B cell (primary cell): ENCODE data around the gene RAB11FIP3. TPM values are rescaled to one million over a fixed set of nuclear protein-coding genes. Genes with fewer than 3 reads are reported as not detected.

Experiments used
- ATAC-seq: fragments of 200-7000 bp; cut with Tn5 transposase; one replicate; pipeline ENCODE4 v1.10.0; 2021; ENCODE audit warnings: low read depth, mild to moderate bottlenecking, moderate number of reproducible peaks, moderate library complexity
- CTCF ChIA-PET: fragments of 350-600 bp; sonication (Branson Sonifier 250); formaldehyde crosslinking; loops from one replicate; lab custom pipeline; 2021; ENCODE audit warnings: antibody characterized with exemption, inconsistent platforms; lab: Charles Lee
- POLR2A ChIA-PET: fragments of 350-600 bp; sonication (Branson Sonifier 250); formaldehyde crosslinking; loops from one replicate; lab custom pipeline; 2021; ENCODE audit warnings: antibody characterized with exemption; lab: Charles Lee
- DNase-seq: peaks from one replicate; pipeline ENCODE4 v3.0.0; 2013
- H2AFZ ChIP-seq: 2 replicates; pipeline ENCODE4 v1.6.1; 2012; ENCODE audit warnings: mild to moderate bottlenecking, low read depth, low read length; ENCODE audit not compliant: insufficient read depth, poor library complexity, severe bottlenecking
- H3K27ac ChIP-seq, 2 donors: 1 replicate in 1 of 2; 2 replicates in 1 of 2; pipeline ENCODE4 v1.5.1; 2012 to 2013; ENCODE audit warnings: low read length in 2 of 2, mild to moderate bottlenecking in 2 of 2, moderate library complexity in 1 of 2
- H3K27me3 ChIP-seq, 4 experiments: fragments of 200-600 bp in 1 of 4; sonication (generic) in 1 of 4; replicated peaks in 1 of 4; 1 replicate in 2 of 4; 2 replicates in 2 of 4; pipeline versions ENCODE4 v1.6.1 to v1.7.0; 2013 to 2016; ENCODE audit warnings: low read length in 3 of 4, mild to moderate bottlenecking in 2 of 4, mixed read lengths in 1 of 4, moderate library complexity in 1 of 4; ENCODE audit not compliant: insufficient read depth in 4 of 4, control insufficient read depth in 3 of 4; ENCODE audit errors: control extremely low read depth in 1 of 4
- H3K36me3 ChIP-seq, 2 experiments: replicated peaks in 1 of 2; 1 replicate in 1 of 2; 2 replicates in 1 of 2; pipeline versions ENCODE4 v1.6.1 to v1.7.1; 2013; ENCODE audit warnings: low read length in 1 of 2; ENCODE audit not compliant: insufficient read depth in 2 of 2, control insufficient read depth in 1 of 2; ENCODE audit errors: control extremely low read depth in 1 of 2, extremely low read depth in 1 of 2
- H3K4me1 ChIP-seq, 2 donors: fragments of 200-600 bp in 1 of 2; sonication (generic) in 1 of 2; 1 replicate in 1 of 2; 2 replicates in 1 of 2; pipeline versions ENCODE4 v1.5.1 to v1.6.1; 2013 to 2017; ENCODE audit warnings: low read length in 2 of 2; ENCODE audit not compliant: control insufficient read depth in 2 of 2, insufficient read depth in 2 of 2
- H3K4me2 ChIP-seq: replicated peaks from 2 replicates; pipeline ENCODE3; 2012; ENCODE audit warnings: mild to moderate bottlenecking, low read depth, low read length; ENCODE audit not compliant: poor library complexity, severe bottlenecking
- H3K4me3 ChIP-seq, 5 experiments: fragments of 200-600 bp in 1 of 5; sonication (generic) in 1 of 5; 1 replicate in 3 of 5; 2 replicates in 2 of 5; pipeline versions ENCODE4 v1.5.1 to v1.7.0; 2011 to 2016; ENCODE audit warnings: low read length in 4 of 5, mild to moderate bottlenecking in 4 of 5, low read depth in 2 of 5, control low read depth in 1 of 5, moderate library complexity in 1 of 5; ENCODE audit not compliant: insufficient read depth in 1 of 5; ENCODE audit errors: control extremely low read depth in 1 of 5, extremely low read depth in 1 of 5
- H3K79me2 ChIP-seq: fragments of 200-600 bp; sonication (generic); one replicate; pipeline ENCODE4 v1.6.0; 2016; ENCODE audit warnings: low read length; ENCODE audit not compliant: control insufficient read depth, insufficient read depth
- H3K9ac ChIP-seq: fragments of 200-600 bp; sonication (generic); 2 replicates; pipeline ENCODE4 v1.6.1; 2017; ENCODE audit warnings: mild to moderate bottlenecking, low read length, moderate library complexity
- H3K9me3 ChIP-seq, 3 donors: one replicate each; pipeline versions ENCODE4 v1.6.1 to v1.7.1; 2013; ENCODE audit warnings: low read length in 2 of 3; ENCODE audit not compliant: control insufficient read depth in 2 of 3, insufficient read depth in 1 of 3; ENCODE audit errors: control extremely low read depth in 1 of 3
- H4K20me1 ChIP-seq: 2 replicates; pipeline ENCODE4 v1.6.0; 2012; ENCODE audit warnings: mild to moderate bottlenecking, low read length; ENCODE audit not compliant: insufficient read depth, control insufficient read depth, poor library complexity, severe bottlenecking
- H3K27ac Mint-ChIP-seq: one replicate; pipeline ENCODE4 v1.8.0; 2021; ENCODE audit warnings: mixed read lengths
- H3K27me3 Mint-ChIP-seq: one replicate; pipeline ENCODE4 v1.8.0; 2021; ENCODE audit warnings: mixed read lengths
- H3K4me1 Mint-ChIP-seq: one replicate; pipeline ENCODE4 v1.8.0; 2021; ENCODE audit warnings: mixed read lengths
- H3K4me3 Mint-ChIP-seq: one replicate; pipeline ENCODE4 v1.8.0; 2021; ENCODE audit warnings: mixed read lengths
- H3K9me3 Mint-ChIP-seq: one replicate; pipeline ENCODE4 v1.8.0; 2022; ENCODE audit warnings: mixed read lengths; ENCODE audit not compliant: insufficient read depth
- CTCF ChIP-seq: fragments of 200-600 bp; IDR thresholded peaks from one replicate; pipeline ENCODE4 v1.8.0; 2022; ENCODE audit warnings: antibody characterized with exemption, mild to moderate bottlenecking
- EZH2 ChIP-seq: IDR thresholded peaks from 2 replicates; pipeline ENCODE4 v1.6.1; 2012; ENCODE audit warnings: borderline replicate concordance, low read depth, mild to moderate bottlenecking, moderate library complexity, low read length; ENCODE audit not compliant: insufficient read depth, poor library complexity, severe bottlenecking
- WGBS: methylation state at CpG from one replicate; pipeline ENCODE4 v1.1.5; 2013; ENCODE audit warnings: missing lambda C conversion rate; ENCODE audit not compliant: insufficient coverage; 5-methylcytosine and 5-hydroxymethylcytosine counted together
- intact Hi-C: fragments of 100-400 bp; cut with micrococcal nuclease; formaldehyde crosslinking; loops from one replicate; pipeline ENCODE4 v1.10.0; 2022
- polyA plus RNA-seq: library from polyadenylated mRNA; depleted of rRNA; stranded (reverse); fragments of >200 nt; gene quantifications from 2 replicates; pipeline ENCODE4 v1.2.3, GENCODE V29; 2012
- total RNA-seq, 2 donors: library from RNA; stranded (reverse); fragments of 120-200 nt in 1 of 2; gene quantifications; 1 replicate in 1 of 2; 2 replicates in 1 of 2; pipeline versions ENCODE4 v1.2.3 to v1.2.4, GENCODE V29; 2013 to 2022

The RAB11FIP3 gene
- total and polyA plus RNA-seq, 2 donors (not counting 1 experiment from before 2014, with no cell fraction given): 24.3 to 57.2 TPM

GRCh38 chr16:426115-426905, 861 bp downstream of the RAB11FIP3 start:
- Histone ChIP-seq H3K9ac (peak overlapping the region; percentile 74), H3K9me3 (no peaks in the 10 kb centered on the region), H3K27ac (peak overlapping the region in 1 of 2 donors; percentile 20), H3K4me3 (peak overlapping the region in 4 of 5 experiments; percentile 48 to 71 (median 62)), H3K36me3 (no peaks in the 10 kb centered on the region), H4K20me1 (peaks cover 11% of the 10 kb centered on the region), H3K27me3 (peaks cover 0 to 14% (median 2%) of the 10 kb centered on the region in 4 experiments), H3K4me1 (peaks cover 16 to 22% of the 10 kb centered on the region in 2 donors), H3K79me2 (peaks cover 36% of the 10 kb centered on the region), H2AFZ (peak overlapping the region; percentile 69), H3K4me2 (peak overlapping the region; percentile 86)
- peaks cover 4% of the 10 kb centered on the region for H3K27me3 Mint-ChIP-seq
- no peaks in the 10 kb centered on the region for H3K9me3 Mint-ChIP-seq
- DNase-seq: peak; percentile 49
- WGBS: under 1% methylated on average over 97 of the region's 97 CpGs
- ChIA-PET CTCF (interaction anchor here (1.3 kb wide), 1 partner anchor 319 kb away, joined by 4 read pairs; no protein-coding TSS in a partner anchor), POLR2A (interaction anchor here (2.8 kb wide), 1 partner anchor 25 kb away, joined by 13 read pairs; the partner anchor contains the start of gene DECR2)
- peak overlapping the region; percentile 86 for H3K4me3 Mint-ChIP-seq
- intact Hi-C loops: loop anchor here (5.0 kb wide), 1 partner anchor 44 kb away; the partner anchor contains the start of gene PGAP6
- ATAC-seq: no peak
- TF ChIP-seq EZH2: no peak
- H3K27ac Mint-ChIP-seq: peak overlapping the region; percentile 70
- H3K4me1 Mint-ChIP-seq: peaks cover 28% of the 10 kb centered on the region

- Histone ChIP-seq H4K20me1 (peaks cover 11% of the 10 kb centered on the region), H3K9ac (peak overlapping the region; percentile 74), H2AFZ (peak overlapping the region; percentile 69), H3K4me2 (peak overlapping the region; percentile 86), H3K79me2 (peaks cover 39% of the 10 kb centered on the region), H3K4me3 (peak overlapping the region in 4 of 5 experiments; percentile 48 to 71 (median 62)), H3K36me3 (no peaks in the 10 kb centered on the region), H3K9me3 (no peaks in the 10 kb centered on the region), H3K27ac (peak overlapping the region in 1 of 2 donors; percentile 20), H3K4me1 (peaks cover 16 to 22% of the 10 kb centered on the region in 2 donors), H3K27me3 (peaks cover 0 to 14% (median 2%) of the 10 kb centered on the region in 4 experiments)
- TF ChIP-seq EZH2: no peak
- no peak for TF ChIP-seq CTCF
- H3K4me3 Mint-ChIP-seq: peak overlapping the region; percentile 86
- peaks cover 4% of the 10 kb centered on the region for H3K27me3 Mint-ChIP-seq
- DNase-seq: peak; percentile 32
- CTCF ChIA-PET: no interaction called here
- POLR2A ChIA-PET: interaction anchor here (2.8 kb wide), 1 partner anchor 26 kb away, joined by 13 read pairs; the partner anchor contains the start of gene DECR2
- intact Hi-C loops: loop anchor here (5.0 kb wide), 1 partner anchor 45 kb away; the partner anchor contains the start of gene PGAP6
- ATAC-seq: no peak
- peaks cover 28% of the 10 kb centered on the region for H3K4me1 Mint-ChIP-seq
- WGBS: 0% methylated on average over 4 of the region's 13 CpGs
- peak overlapping the region; percentile 70 for H3K27ac Mint-ChIP-seq
- no peaks in the 10 kb centered on the region for H3K9me3 Mint-ChIP-seq
These were observed 1.4 kb downstream of the RAB11FIP3 start for GRCh38 chr16:426906-427249.
